Astrocyte of the cerebellum (primary cell): ENCODE data around the gene LIPA.
"Not testable (repeated sequence)": the region's sequence is repeated elsewhere in the genome, so short reads cannot be mapped to it uniquely, and the experiment has no call there.

ENCODE experiments used
- DNase-seq: peaks from one replicate; pipeline ENCODE4 v3.0.0-alpha.2; 2011; ENCODE audit warnings: low read depth
- H3K4me3 ChIP-seq: 2 replicates; pipeline ENCODE4 v1.5.1; 2011; ENCODE audit warnings: mild to moderate bottlenecking, low read depth, low read length, moderate library complexity
- CTCF ChIP-seq: IDR thresholded peaks from 2 replicates; pipeline ENCODE4 v1.5.1; 2012; ENCODE audit warnings: low read length, low read depth, moderate library complexity, mild to moderate bottlenecking; ENCODE audit errors: missing control alignments
- in situ Hi-C: cut with HindIII; loops from 2 replicates; pipeline ENCODE4 v1.10.0; 2017; ENCODE audit warnings: low sequenced_read_pairs

LIPA gene

GRCh38 chr10:89175816-89176215 lies 75.8 kb downstream of the LIPA start:
- H3K4me3 ChIP-seq: no peak overlapping the region
- TF ChIP-seq CTCF: no peak
- in situ Hi-C loops: no loop called here
- DNase-seq: no peak

- TF ChIP-seq CTCF: no peak
- in situ Hi-C loops: no loop called here
- no peak overlapping the region for H3K4me3 ChIP-seq
- DNase-seq: no peak
Observed at GRCh38 chr10:89173075-89173474, 78.5 kb downstream of the LIPA start.

DNA sequence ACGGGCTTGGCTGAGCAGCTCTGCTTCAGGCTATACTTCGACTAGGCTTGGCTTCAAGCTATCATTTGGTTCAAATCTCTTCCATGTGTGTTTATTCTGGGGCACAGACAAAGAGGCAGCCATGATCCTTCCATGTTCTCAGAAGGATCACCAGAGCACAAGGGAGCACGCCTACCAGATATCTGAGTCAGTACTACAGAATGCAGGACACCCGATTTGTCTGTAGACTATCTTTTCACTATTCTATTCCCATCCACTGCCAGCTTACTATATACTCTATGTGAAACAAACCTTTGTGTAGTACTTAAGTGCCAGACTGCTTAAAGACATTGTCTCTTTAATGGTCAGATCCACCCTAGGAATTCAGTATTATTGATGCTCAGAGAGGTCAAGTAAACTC lies 79.6 kb downstream of the LIPA start:
- no peak for DNase-seq
- no peak for TF ChIP-seq CTCF
- no peak overlapping the region for H3K4me3 ChIP-seq
- in situ Hi-C loops: no loop called here

GRCh38 chr10:89171263-89171872 lies 80.2 kb downstream of the LIPA start:
- TF ChIP-seq CTCF: no peak
- in situ Hi-C loops: no loop called here
- DNase-seq: no peak

DNA sequence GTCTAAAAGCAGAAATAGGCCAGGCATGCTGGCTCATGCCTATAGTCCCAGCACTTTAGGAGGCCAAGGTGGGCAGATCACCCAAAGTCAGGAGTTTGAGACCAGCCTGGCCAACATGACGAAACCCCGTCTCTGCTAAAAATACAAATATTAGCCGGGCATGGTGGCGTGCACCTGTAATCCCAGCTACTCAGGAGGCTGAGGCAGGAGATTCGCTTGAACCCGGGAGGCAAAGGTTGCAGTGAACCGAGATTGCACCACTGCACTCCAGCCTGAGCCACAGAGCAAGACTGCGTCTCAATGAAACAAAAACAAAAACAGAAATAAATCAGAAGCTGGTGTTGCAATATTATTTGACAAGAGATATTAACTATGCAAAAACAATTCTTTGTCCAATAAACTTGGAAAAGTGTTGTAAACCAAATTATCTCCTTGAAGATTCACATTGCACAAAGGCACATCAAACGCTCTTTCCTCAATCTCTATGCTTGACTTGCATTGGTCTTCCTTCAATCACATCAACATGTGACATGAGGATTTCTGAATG lies 83.1 kb downstream of the LIPA start:
- in situ Hi-C loops, DNase-seq, H3K4me3 ChIP-seq: not testable (repeated sequence)

More at GRCh38 chr10:89171263-89171872, 80.2 kb downstream of the LIPA start:
- H3K4me3 ChIP-seq: no peak overlapping the region

- no peak for DNase-seq
- no peak overlapping the region for H3K4me3 ChIP-seq
- TF ChIP-seq CTCF: no peak
- in situ Hi-C loops: no loop called here
Observed at GRCh38 chr10:89167915-89168314, 83.7 kb downstream of the LIPA start.

DNA sequence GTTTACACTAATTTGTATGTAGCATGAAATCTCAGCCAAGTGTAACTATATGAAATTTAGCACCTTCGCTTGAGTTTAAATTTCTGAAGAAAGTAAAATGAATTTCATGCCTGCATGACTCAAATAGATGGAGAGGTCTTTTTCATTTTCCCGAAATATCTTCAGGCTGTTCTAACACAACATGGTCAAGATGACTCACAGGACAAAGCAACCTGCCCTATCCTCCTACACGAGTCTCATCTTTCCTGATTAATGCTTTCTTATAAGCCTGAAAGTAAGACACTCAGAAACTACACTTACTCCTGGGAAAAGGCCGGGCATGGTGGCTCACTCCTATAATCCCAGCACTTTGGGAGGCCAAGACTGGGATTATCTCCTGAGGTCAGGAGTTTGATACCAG lies 85.7 kb downstream of the LIPA start:
- DNase-seq: no peak
- no peak for TF ChIP-seq CTCF
- in situ Hi-C loops: no loop called here
- no peak overlapping the region for H3K4me3 ChIP-seq
